HG03175 (cell line): Measurements from ENCODE around the gene TMC8.

Experiments used
- ATAC-seq: cut with Tn5 transposase; IDR thresholded peaks from one replicate; pipeline ENCODE4 v1.9.1; 2021; ENCODE audit warnings: mild to moderate bottlenecking, moderate library complexity; ENCODE audit not compliant: unreplicated experiment

Gene TMC8

DNA sequence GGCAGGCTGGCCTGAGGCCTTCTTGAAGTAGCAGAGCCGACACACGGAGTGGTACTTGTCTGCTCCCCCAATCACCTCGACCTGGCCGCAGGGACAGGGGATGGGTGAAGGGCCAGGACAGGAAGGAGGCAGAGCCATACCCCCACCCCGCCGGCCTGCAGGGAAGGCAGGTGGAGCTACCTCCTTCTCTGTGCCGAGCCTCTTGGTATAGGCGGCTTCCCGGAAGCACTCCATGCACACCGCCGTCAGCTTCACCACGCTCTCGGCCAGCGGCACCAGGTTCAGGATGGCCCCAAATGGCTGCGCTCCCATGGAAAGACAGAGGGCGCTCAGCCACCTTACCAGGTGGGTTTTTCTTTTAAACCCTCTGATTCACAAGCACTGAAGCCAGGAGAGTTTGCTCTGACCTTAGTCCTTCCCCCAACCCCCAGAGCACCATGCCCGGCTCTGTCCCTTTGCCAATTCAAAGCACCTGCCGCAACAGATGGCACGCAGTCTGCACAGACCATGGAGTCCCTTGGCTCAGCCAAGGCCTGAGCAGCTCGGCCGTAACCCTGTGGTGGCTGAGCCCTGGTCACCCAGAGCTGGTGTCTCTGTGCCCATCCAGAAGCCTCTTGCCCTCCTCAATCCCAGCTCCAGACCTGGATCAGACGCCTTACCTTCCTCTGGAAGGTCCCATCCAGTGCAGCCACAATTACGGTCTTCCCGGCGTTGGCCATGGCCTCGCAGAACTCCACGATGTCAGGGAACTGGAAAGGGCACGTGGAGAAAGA, 44.5 kb downstream of the TMC8 start:
- ATAC-seq: no peak

DNA sequence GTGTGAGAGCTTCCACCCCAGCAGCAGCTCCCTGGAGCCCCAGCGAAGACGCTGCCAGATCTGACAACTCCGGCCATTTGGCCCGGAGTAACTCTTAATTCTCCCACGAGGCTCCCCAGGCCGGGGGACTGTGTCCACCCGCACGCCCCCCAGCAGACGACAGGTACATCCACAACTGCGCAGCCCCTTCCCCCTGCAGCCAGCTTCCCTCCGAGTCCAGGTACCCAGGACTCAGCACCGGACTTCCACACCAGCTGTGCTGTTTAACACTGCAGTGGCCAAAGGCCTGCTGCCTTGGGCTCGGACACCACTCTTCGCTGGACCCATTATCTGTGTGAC, 45.0 kb downstream of the TMC8 start:
- no peak for ATAC-seq

DNA sequence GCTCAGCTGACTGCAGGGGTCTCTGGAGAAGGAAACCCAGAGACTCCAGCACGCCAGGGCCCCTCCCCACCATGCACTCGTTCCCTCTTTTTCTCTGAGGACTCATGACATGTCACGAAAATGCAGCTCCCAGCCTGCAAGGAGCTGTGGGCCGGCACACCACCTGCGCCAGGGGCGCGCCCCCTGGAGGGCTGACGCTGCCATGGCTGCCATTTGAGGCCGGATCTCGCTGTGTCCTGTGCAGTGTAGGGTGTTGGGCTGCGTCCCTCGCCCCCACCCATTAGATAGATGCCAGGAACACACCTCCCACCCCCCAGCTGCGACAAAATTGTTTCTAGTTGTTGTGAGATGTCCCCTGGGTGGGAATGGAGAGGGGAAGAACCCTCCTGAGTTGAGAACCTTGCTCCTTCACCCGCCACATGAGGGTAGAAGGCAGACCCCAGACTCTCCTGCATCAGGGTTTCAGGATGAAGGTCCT, 46.0 kb downstream of the TMC8 start:
- no peak for ATAC-seq

DNA sequence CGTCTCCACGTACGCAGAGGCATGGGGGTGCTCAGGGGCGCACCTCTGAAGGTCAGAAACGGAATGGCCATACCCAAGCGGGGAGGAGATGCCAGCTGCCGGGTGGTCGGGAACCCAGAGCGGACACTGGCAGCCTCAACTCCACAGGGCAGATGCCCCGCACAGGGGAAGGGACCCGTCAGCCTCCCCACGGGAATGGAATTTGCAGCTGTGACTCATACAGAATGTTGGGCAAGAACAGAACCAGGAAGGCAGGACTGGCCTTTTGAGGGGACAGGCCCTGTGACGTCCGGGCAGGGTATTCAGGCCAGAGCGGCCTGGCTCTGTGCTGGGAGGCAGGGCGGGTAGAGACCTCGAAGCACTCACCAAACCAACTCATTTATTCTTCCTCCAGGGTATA, 48.8 kb downstream of the TMC8 start:
- no peak for ATAC-seq

DNA sequence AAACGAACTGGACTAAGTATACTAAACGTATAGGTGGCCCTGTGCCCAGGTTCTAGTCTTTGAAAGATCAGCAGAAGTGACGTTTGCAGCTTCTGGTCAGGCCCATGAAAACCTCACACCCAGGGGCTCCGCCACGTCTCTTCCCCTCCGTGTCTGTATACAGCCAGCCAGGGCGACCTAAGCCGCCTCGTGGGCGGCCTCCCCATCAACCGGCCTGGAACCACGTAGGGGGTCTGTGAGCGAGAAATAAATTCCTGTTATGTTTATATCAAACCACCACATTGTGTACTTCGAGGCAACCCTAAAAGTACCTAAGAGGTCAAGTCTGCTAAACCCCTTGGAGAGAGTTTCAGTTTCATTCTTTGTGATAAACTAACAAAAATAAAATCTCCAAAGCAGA, 49.5 kb downstream of the TMC8 start:
- no peak for ATAC-seq

DNA sequence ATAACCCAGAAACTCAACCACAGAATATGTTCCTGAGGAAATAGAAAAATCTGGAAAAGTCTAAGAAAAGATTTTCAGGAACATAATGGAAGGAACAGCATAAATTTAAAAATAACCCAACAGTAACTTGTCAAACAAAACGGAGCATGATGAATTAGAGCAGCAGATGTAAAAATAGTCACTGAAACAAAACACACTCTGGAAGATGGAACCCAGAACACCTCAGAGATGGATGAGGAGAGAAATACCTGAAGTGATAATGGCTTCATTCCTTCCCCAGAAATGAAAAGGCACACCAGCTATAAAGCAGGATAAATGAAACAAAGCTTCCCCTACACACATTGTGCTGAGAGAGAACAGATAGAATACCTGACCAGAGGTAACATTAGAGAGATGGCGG, 49.9 kb downstream of the TMC8 start:
- no peak for ATAC-seq

DNA sequence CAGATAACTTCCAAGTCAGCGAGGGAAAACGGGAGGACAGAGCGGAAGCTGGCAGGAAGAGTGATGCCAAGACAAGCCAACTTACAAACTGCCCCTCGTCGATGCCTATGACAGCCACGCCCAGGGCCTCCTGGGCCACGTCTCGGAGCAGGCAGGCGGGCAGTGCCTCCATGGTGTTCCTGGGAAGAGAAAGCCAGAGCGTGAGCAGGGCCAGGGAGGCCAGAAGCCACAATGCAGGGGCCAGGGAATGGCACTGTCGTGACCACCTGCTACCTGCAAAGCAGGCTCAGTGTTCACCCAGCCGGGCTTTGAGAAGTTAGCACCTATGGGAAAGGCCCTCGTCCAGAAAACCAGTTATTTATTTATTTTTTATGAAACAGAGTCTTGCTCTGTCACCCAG, 51.9 kb downstream of the TMC8 start:
- ATAC-seq: no peak

DNA sequence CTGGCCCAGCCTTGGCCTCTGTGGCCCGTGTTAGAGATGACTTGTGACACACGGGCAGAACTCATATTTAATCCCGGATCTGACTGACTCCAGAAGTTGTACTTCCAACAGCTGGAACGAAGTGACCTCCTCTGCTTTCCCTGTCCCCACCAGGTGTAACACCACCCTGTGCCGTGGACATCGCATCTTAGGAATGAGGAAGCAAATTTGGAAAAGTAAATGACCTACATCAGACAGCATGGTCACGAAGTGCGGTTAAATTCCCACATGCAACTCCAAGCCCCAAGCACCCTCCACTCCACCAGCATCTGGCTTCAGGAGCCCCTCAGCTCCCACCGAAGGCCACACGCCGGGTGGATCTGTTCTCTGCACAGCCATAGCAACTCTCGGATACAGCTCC, 53.3 kb downstream of the TMC8 start:
- ATAC-seq: no peak

DNA sequence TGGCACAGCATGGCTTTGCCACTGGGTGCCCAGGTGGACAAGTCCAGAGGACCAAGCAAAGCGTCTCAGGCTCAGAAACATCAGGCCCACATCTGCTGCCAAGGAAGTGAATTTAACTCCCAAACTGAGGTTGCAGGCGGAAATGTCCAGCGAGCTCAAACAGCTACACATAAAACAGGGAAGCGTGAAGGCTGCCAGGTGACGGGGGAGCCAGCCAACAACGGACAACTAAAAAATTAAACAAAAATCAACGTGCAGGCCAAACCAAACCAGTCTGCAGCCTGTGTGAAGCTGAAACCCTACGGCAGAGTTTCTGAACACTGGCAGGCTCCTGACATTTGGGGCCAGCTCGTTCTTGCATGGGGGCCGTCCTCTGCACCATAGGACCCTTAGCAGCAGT, 53.8 kb downstream of the TMC8 start:
- no peak for ATAC-seq

DNA sequence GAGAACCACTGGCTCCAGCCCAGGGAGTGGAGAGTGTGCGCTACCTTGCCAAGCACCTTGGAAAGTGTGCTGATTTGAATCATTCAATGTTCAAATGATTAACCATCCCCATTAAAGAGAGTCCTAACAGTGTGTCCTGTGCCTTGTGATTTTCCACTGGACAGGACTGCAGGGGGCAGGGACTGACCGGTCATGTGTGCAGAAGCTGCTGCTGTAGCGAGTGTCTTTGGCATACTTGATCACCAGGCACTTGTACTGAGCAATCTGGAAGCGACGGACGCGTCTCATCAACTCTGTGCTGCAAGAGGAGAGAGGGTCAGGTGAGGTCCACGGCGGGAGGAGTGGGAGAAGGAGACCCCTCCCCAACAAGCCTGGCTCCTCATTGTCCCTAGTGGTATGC, 54.3 kb downstream of the TMC8 start:
- ATAC-seq: no peak

DNA sequence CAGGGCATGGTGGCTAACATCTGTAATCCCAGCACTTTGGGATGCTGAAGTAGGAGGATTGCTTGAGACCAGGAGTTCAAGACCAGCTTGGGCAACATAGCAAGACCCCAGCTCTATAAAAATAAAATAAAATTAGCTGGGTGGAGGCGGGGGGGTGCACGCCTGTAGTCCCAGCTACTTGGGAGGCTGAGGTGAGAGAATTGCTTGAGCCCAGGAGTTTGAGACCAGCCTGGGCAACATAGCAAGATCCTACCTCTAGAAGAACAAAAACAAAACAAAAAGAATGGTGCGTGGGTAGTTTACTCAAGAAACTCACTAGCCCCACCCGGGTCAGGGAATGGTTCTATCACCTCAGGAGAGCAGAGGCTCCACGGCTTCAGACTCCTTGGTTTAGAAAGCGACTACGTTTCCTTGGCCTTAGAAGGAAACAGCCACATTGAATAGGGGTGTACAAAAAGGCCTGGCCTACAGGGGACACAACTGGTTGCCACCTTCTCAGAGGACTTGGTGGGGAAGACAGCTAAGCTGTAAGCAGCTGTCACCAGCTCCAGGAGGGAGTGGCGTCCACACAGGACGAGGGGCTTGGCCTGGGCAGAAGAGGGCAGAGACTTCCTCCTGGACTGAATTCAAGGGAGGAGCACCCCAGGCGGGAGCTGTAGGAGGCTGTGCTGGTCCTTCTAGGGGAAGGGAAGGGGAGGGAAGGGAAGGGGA, 55.6 kb downstream of the TMC8 start:
- no peak for ATAC-seq

DNA sequence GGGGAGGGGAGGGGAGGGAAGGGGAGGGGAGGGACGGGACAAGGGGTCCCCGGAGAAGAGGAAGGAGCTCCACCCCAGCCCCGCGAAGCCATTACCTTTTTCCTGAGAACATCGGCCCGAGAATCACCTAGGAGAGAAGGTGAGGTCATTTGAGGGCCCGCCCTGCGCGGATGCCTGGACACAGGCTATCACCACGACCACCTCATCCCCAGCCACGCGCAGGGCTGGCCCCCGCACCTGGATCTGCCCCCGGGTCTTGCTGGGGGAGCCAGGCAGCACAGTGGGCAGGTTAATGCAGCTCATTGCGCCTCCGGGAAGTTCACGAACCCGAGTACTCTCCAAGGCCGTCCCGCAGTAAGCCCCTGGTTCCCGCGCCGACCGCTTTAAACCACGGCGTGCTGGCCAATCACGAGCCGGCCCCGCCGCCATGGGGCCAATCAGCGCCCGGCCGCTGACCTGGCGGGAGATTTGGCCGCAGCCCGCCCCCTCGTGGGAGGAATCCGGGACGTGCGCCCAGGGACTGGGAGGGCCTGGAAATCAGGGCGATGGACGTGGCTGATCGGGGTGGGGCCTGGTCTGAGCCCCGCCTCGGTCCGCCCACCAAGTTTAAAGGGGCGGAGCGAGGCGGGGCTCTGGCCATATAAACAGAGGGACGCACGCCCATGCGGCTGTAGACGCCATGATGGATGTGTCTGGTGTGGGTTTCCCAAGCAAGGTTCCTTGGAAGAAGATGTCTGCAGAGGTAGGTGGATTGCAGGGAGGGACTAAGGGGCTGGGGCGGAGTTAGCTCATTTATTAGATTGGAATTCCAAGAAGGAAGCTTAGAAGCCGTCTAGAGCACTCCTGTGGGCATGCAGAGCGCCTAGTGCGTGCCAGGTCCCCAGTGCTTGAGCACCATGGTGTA, 56.4 kb downstream of the TMC8 start, which contains the start of the genes AFMID and TK1:
Gene AFMID, plus strand, starts transcription at position 671 of the 904 bp plus-strand sequence. Its CDS starts 9 bp downstream, at position 680.
Gene TK1, minus strand, starts transcription at position 361 of the 904 bp plus-strand sequence. Its CDS starts 58 bp downstream, at position 303.
- ATAC-seq: peak; percentile 92
